HepG2 (cell line): ENCODE results near the gene RAB11FIP2. TPM values are rescaled to one million over a fixed set of nuclear protein-coding genes. Genes with fewer than 3 reads are reported as not detected.

Source experiments
- FOXA1 ChIP-seq, 2 experiments: fragments of 450-650 bp in 1 of 2; sonication (generic) in 1 of 2; formaldehyde crosslinking in 1 of 2; IDR thresholded peaks; 2 replicates each; pipeline versions ENCODE4 v1.4.0 to v1.6.1; 2016 to 2020; ENCODE audit warnings: missing genetic modification reagents in 1 of 2
- FOXC1 ChIP-seq: sonication (generic); formaldehyde crosslinking; IDR thresholded peaks from 2 replicates; pipeline ENCODE4 v1.8.0; 2022; ENCODE audit warnings: mild to moderate bottlenecking, missing genetic modification reagents, borderline replicate concordance
- FOXO1 ChIP-seq: sonication (generic); formaldehyde crosslinking; IDR thresholded peaks from 2 replicates; pipeline ENCODE4 v1.4.0; 2020; ENCODE audit warnings: missing genetic modification reagents
- KDM5B ChIP-seq: sonication (generic); formaldehyde crosslinking; IDR thresholded peaks from 2 replicates; pipeline ENCODE4 v1.4.0; 2020; ENCODE audit warnings: missing genetic modification reagents, mild to moderate bottlenecking, borderline replicate concordance
- NONO ChIP-seq, 2 experiments: fragments of 450-650 bp in 1 of 2; sonication (generic) in 1 of 2; formaldehyde crosslinking in 1 of 2; IDR thresholded peaks in 1 of 2; conservative IDR thresholded peaks in 1 of 2; 2 replicates each; pipeline versions ENCODE4 v1.6.1 to v1.8.0; 2017 to 2022; ENCODE audit warnings: mild to moderate bottlenecking in 1 of 2, missing genetic modification reagents in 1 of 2, moderate library complexity in 1 of 2
- PPARG ChIP-seq: conservative IDR thresholded peaks from 2 replicates; pipeline ENCODE4 v1.6.1; 2016; ENCODE audit warnings: missing biosample characterization, missing genetic modification reagents
- SALL1 ChIP-seq: sonication (generic); formaldehyde crosslinking; IDR thresholded peaks from 2 replicates; pipeline ENCODE4 v1.8.0; 2022; ENCODE audit warnings: mild to moderate bottlenecking, missing genetic modification reagents
- ZNF292 ChIP-seq: sonication (generic); formaldehyde crosslinking; IDR thresholded peaks from 2 replicates; pipeline ENCODE4 v1.8.1; 2022; ENCODE audit warnings: mild to moderate bottlenecking, low read depth, missing genetic modification reagents, borderline replicate concordance
- ZNF446 ChIP-seq: sonication (generic); formaldehyde crosslinking; IDR thresholded peaks from 2 replicates; pipeline ENCODE4 v1.5.0; 2020; ENCODE audit warnings: mild to moderate bottlenecking, missing genetic modification reagents
- ZNF549 ChIP-seq: sonication (generic); formaldehyde crosslinking; IDR thresholded peaks from 2 replicates; pipeline ENCODE4 v1.5.0; 2020; ENCODE audit warnings: missing genetic modification reagents
- ZNF746 ChIP-seq: sonication (generic); formaldehyde crosslinking; IDR thresholded peaks from 2 replicates; pipeline ENCODE4 v1.8.0; 2022; ENCODE audit warnings: mild to moderate bottlenecking, missing genetic modification reagents
- ZNF816 ChIP-seq: sonication (generic); formaldehyde crosslinking; IDR thresholded peaks from 2 replicates; pipeline ENCODE4 v1.8.0; 2022; ENCODE audit warnings: missing genetic modification reagents, mild to moderate bottlenecking, borderline replicate concordance
- polyA plus RNA-seq, 8 experiments: library from polyadenylated mRNA; depleted of rRNA in 3 of 8; stranded (reverse) in 7 of 8; unstranded in 1 of 8; fragments of >200 nt; fragmentation: Illumina TruSeq in 4 of 8; extraction: Trizol in 4 of 8; gene quantifications; 2 replicates each; pipeline versions ENCODE4 v1.2.1 to v1.2.3, GENCODE V29; 2011 to 2016; ENCODE audit warnings: low read depth in 4 of 8, missing spikeins in 1 of 8, mixed read lengths in 1 of 8; ENCODE audit not compliant: insufficient read depth in 1 of 8
- total RNA-seq, 5 experiments: library from RNA; depleted of rRNA; stranded (reverse); fragments of >200 nt; fragmentation: Illumina TruSeq; extraction: Trizol; gene quantifications; 2 replicates each; pipeline ENCODE4 v1.2.3, GENCODE V29; 2016; ENCODE audit warnings: low read depth in 1 of 5
- TF ChIP-seq, protein P1 (sequence below): sonication (generic); formaldehyde crosslinking; IDR thresholded peaks from 2 replicates; pipeline ENCODE4 v1.4.0; 2020; ENCODE audit warnings: missing genetic modification reagents
- TF ChIP-seq, protein P2 (sequence below): sonication (generic); formaldehyde crosslinking; IDR thresholded peaks from 2 replicates; pipeline ENCODE4 v1.5.1; 2020; ENCODE audit warnings: missing genetic modification reagents, mild to moderate bottlenecking, borderline replicate concordance
- TF ChIP-seq, protein P3 (sequence below): sonication (generic); formaldehyde crosslinking; IDR thresholded peaks from 2 replicates; pipeline ENCODE4 v1.5.0; 2020; ENCODE audit warnings: missing genetic modification reagents
- TF ChIP-seq, protein P4 (sequence below): sonication (generic); formaldehyde crosslinking; IDR thresholded peaks from 2 replicates; pipeline ENCODE4 v1.4.0; 2020; ENCODE audit warnings: mild to moderate bottlenecking, missing genetic modification reagents, borderline replicate concordance

The RAB11FIP2 gene
- total and polyA plus RNA-seq, 2 of the 13 experiments (the other 11 are each of a cell fraction or from before 2014, with no cell fraction given), result 4.7 to 13.0 TPM

DNA sequence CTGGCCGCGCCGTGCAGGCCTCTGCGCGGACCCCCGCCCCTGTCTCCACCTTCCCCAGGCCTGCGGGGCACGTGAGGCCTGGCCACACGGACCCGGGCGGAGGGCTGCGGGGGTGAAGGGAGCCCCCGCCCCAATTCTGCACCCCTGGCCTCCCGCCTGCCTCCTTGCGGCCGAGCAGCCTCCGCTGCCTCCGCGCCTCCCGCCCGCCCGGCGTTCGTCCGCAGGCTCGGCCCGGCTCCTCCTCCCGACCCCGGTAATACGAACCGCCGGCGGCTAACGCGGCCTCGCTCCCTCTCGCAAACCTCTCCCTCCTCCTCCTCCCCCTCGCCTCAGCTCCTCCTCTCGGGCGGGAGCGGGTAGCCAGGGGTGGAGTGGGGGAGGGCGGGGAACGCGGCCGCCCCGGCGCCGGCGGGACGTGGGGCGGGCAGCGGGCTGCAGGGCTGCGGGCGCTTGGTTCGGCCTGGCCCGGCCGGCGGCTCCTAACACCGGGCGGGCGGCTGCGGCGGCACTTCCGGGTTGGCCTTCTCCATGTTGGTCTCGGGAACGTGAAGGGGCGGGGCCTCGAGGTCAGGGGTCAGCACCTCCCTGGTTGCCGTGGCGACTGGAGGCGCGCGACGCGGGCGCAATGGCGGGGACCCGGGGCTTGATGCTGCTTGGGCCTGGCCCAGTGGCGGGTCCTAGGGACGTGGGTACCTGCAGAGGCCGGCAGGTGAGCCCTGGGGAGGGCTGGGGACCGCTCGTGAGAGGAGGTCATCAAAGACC, at the start of gene RAB11FIP2 (continued):
- TF ChIP-seq PPARG (CRISPR knock-in tag), result no peak
- TF ChIP-seq FOXA1 (IDR thresholded peaks at IDR 0.05), result no peak
- peak; percentile 9; the same call in 1 of the 2 replicates for TF ChIP-seq FOXA1 (CRISPR knock-in tag; IDR thresholded peaks at IDR 0.05)
- no peak for TF ChIP-seq FOXO1
- TF ChIP-seq, protein P1, sequence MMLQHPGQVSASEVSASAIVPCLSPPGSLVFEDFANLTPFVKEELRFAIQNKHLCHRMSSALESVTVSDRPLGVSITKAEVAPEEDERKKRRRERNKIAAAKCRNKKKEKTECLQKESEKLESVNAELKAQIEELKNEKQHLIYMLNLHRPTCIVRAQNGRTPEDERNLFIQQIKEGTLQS, result 0 out of 2 replicates have a peak, but pooled peaks have one; percentile 2
- no peak; the same call in 1 of the 2 replicates for TF ChIP-seq ZNF816 (CRISPR knock-in tag)
- TF ChIP-seq NONO (IDR thresholded peaks at IDR 0.05), result no peak
- peak; percentile 46; the same call in 1 of the 2 replicates for TF ChIP-seq NONO (CRISPR knock-in tag; conservative IDR thresholded peaks at IDR 0.05)
- TF ChIP-seq ZNF446, result 0 out of 2 replicates have a peak, but pooled peaks have one; percentile 47
- TF ChIP-seq ZNF746 (CRISPR knock-in tag), result no peak; the same call in 1 of the 2 replicates
- TF ChIP-seq, protein P2, sequence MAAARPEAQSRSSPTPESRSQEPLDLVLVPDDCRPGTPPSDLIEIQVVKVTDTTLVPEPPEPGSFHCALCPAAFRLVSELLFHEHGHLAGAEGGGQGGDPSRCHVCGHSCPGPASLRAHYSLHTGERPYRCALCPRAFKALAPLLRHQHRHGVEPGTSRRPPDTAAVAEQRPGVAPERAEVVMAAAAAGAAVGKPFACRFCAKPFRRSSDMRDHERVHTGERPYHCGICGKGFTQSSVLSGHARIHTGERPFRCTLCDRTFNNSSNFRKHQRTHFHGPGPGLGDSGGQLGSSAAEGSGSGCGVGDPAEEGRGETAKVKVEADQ (CRISPR knock-in tag), result peak; percentile 34; the same call in 1 of the 2 replicates
- 0 out of 2 replicates have a peak, but pooled peaks have one; percentile 7 for TF ChIP-seq SALL1 (CRISPR knock-in tag)
- TF ChIP-seq FOXC1 (CRISPR knock-in tag), result peak; percentile 60; the same call in 1 of the 2 replicates
- no peak for TF ChIP-seq ZNF549 (CRISPR knock-in tag)
- TF ChIP-seq KDM5B (CRISPR knock-in tag), result peak; percentile 78
- TF ChIP-seq, protein P3, sequence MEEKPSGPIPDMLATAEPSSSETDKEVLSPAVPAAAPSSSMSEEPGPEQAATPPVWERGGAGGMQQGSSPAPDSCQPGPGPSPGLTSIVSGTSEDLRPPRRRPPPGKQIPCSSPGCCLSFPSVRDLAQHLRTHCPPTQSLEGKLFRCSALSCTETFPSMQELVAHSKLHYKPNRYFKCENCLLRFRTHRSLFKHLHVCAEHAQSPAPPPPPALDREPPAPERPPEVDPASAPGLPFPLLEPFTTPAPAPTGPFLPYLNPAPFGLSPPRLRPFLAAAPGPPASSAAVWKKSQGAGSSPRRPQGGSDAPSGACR (CRISPR knock-in tag), result peak; percentile 85; the same call in 1 of the 2 replicates
- TF ChIP-seq, protein P4, sequence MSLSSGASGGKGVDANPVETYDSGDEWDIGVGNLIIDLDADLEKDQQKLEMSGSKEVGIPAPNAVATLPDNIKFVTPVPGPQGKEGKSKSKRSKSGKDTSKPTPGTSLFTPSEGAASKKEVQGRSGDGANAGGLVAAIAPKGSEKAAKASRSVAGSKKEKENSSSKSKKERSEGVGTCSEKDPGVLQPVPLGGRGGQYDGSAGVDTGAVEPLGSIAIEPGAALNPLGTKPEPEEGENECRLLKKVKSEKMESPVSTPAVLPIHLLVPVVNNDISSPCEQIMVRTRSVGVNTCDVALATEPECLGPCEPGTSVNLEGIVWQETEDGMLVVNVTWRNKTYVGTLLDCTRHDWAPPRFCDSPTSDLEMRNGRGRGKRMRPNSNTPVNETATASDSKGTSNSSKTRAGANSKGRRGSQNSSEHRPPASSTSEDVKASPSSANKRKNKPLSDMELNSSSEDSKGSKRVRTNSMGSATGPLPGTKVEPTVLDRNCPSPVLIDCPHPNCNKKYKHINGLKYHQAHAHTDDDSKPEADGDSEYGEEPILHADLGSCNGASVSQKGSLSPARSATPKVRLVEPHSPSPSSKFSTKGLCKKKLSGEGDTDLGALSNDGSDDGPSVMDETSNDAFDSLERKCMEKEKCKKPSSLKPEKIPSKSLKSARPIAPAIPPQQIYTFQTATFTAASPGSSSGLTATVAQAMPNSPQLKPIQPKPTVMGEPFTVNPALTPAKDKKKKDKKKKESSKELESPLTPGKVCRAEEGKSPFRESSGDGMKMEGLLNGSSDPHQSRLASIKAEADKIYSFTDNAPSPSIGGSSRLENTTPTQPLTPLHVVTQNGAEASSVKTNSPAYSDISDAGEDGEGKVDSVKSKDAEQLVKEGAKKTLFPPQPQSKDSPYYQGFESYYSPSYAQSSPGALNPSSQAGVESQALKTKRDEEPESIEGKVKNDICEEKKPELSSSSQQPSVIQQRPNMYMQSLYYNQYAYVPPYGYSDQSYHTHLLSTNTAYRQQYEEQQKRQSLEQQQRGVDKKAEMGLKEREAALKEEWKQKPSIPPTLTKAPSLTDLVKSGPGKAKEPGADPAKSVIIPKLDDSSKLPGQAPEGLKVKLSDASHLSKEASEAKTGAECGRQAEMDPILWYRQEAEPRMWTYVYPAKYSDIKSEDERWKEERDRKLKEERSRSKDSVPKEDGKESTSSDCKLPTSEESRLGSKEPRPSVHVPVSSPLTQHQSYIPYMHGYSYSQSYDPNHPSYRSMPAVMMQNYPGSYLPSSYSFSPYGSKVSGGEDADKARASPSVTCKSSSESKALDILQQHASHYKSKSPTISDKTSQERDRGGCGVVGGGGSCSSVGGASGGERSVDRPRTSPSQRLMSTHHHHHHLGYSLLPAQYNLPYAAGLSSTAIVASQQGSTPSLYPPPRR, result peak; percentile 25; the same call in 1 of the 2 replicates
- TF ChIP-seq ZNF292 (CRISPR knock-in tag), result peak; percentile 41; the same call in 1 of the 2 replicates
